Esophagus squamous epithelium (tissue), 5 donors: ENCODE results near the gene AQP5. TPM values are rescaled to one million over a fixed set of nuclear protein-coding genes. Genes with fewer than 3 reads are reported as not detected.

Experiments used
- DNase-seq: peaks from one replicate; lab custom pipeline; 2025; lab: John Stamatoyannopoulos, UW
- H3K27ac ChIP-seq, 4 donors: fragments of 200-600 bp; sonication (generic); one replicate each; pipeline ENCODE4 v1.5.1; 2016 to 2019; ENCODE audit warnings: mild to moderate bottlenecking in 1 of 4
- H3K27me3 ChIP-seq, 4 donors: fragments of 200-600 bp; sonication (generic); 1 replicate in 3 of 4; 2 replicates in 1 of 4; pipeline versions ENCODE4 v1.5.1 to v1.6.0; 2017 to 2021; ENCODE audit warnings: antibody characterized with exemption in 1 of 4
- H3K36me3 ChIP-seq, 3 donors: fragments of 200-600 bp; sonication (generic); one replicate each; pipeline ENCODE4 v1.5.1; 2016 to 2019
- H3K4me1 ChIP-seq, 3 donors: fragments of 200-600 bp; sonication (generic); one replicate each; pipeline ENCODE4 v1.5.1; 2017 to 2019
- H3K4me3 ChIP-seq, 4 donors: fragments of 200-600 bp; sonication (generic); 1 replicate in 3 of 4; 2 replicates in 1 of 4; pipeline ENCODE4 v1.5.1; 2016 to 2019; ENCODE audit warnings: mild to moderate bottlenecking in 2 of 4, moderate library complexity in 1 of 4
- H3K9me3 ChIP-seq, 3 donors: fragments of 200-600 bp; sonication (generic); one replicate each; pipeline ENCODE4 v1.5.1; 2016 to 2019
- CTCF ChIP-seq, 6 experiments: fragments of 450-650 bp in 4 of 6; fragments of 200-600 bp in 2 of 6; sonication (generic) in 2 of 6; IDR thresholded peaks; one replicate each; pipeline ENCODE4 v1.5.1; 2016 to 2019; ENCODE audit warnings: antibody characterized with exemption in 6 of 6, mild to moderate bottlenecking in 4 of 6, moderate library complexity in 4 of 6
- POLR2A ChIP-seq, 4 donors: fragments of 450-650 bp; IDR thresholded peaks; one replicate each; pipeline ENCODE4 v1.6.1; 2017; ENCODE audit warnings: antibody characterized with exemption in 4 of 4, mild to moderate bottlenecking in 4 of 4, moderate library complexity in 3 of 4
- WGBS, 2 donors: methylation state at CpG; one replicate each; pipeline ENCODE4 v1.1.5; 2018; 5-methylcytosine and 5-hydroxymethylcytosine counted together
- intact Hi-C: fragments of 100-400 bp; cut with DNase I; formaldehyde crosslinking; loops from one replicate; pipeline ENCODE4 v1.15.0; 2022
- total RNA-seq, 4 donors: library from RNA; depleted of rRNA; stranded (reverse); fragments of >200 nt; gene quantifications; one replicate each; pipeline ENCODE4 v1.1.0, GENCODE V29; 2016
- donor health status: DM: yes; HTN: yes; CAD: no.

AQP5 gene
- total RNA-seq, 4 donors from 2014 or later: 4.7 to 42.2 (median 18.6) TPM

DNA sequence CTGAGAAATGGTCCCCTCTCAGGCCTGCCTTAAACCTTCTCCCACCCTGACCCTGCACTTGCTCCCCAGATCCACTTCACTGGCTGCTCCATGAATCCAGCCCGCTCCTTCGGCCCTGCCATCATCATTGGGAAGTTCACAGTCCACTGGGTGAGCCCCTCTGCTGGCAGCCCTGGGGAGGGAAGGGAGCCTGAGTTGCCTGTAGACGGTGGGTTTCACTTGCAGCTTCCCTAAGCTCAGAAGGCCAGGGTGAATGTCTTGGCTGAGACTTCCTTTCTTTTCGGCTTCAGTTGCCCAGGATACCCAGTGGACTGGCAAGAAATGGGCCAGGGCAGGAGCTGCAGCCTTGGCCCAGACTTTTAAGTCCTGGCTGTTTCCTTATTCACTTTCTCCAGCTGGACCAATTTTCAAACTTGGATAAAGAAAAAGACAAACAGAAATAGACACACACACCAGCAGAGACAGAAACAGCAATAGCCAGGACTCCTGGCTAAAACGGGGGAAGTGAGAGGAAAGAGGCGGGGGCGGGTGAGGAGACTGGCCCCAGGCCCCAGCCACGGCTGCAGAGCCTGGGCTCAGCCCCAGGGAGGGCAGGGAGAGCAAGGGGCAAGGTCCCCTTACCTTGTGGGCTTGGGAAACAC lies 13.1 kb downstream of the AQP5 start:
- Histone ChIP-seq H3K36me3 (no peaks in the 10 kb centered on the region), H3K27me3 (peaks cover 0 to 16% (median 0%) of the 10 kb centered on the region in 4 donors), H3K9me3 (no peaks in the 10 kb centered on the region), H3K4me1 (peaks cover 5 to 24% (median 10%) of the 10 kb centered on the region in 3 donors), H3K4me3 (no peak overlapping the region), H3K27ac (peak overlapping the region in 3 of 4 donors; percentile 13 to 58 (median 48))
- no peak for DNase-seq
- intact Hi-C loops: no loop called here
- 28 to 75% methylated on average over 3 to 6 of the region's 8 CpGs for WGBS, 2 donors
- TF ChIP-seq POLR2A (IDR thresholded peaks at IDR 0.05) (no peak), CTCF (IDR thresholded peaks at IDR 0.05) (no peak)

DNA sequence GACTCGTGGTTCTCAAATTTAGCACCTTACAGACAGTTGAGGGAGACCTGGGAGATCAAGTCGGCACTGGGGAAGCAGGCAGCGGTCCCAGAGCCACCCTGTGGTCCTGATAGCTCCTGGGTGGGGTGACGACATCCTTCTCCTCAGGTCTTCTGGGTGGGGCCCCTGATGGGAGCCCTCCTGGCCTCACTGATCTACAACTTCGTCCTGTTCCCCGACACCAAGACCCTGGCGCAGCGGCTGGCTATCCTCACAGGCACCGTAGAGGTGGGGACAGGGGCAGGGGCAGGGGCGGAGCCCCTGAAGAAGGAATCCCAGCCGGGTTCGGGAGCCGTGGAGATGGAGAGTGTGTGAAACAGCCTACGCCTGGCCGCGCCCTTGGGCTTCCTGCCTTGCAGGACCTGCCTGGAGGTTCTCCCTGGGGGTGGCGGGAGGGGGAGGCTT lies 13.7 kb downstream of the AQP5 start:
- peak overlapping the region in 2 of 4 donors; percentile 48 to 58 for H3K27ac ChIP-seq

DNA sequence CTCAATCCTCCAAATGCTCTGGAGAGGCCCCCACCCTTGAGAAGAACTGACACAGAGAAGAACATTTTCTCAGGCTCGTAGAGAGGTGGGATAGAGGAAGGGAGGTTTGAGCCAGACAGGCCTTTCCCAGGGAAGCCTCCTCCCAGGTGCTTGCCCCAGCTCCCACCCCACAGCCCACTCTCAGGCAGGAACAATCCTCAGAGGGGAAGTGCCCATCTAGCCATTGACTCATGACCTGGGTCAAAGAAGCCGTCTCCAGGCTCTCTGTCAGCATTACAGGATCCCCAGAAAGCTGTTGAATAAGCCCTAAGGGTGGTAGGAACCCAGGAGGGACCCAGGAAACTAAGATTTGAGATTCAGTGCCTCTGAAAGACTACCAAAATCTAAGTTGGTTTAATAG lies 14.9 kb downstream of the AQP5 start:
- TF ChIP-seq POLR2A (IDR thresholded peaks at IDR 0.05) (no peak), CTCF (IDR thresholded peaks at IDR 0.05) (no peak)
- intact Hi-C loops: no loop called here
- WGBS, 2 donors: 75 to 88% methylated on average over 1 to 2 of the region's 2 CpGs
- Histone ChIP-seq H3K9me3 (no peaks in the 10 kb centered on the region), H3K4me3 (no peak overlapping the region), H3K4me1 (peaks cover 5 to 16% (median 10%) of the 10 kb centered on the region in 3 donors), H3K36me3 (no peaks in the 10 kb centered on the region), H3K27me3 (no peaks in the 10 kb centered on the region), H3K27ac (no peak overlapping the region)
- DNase-seq: no peak

More for the DNA sequence above, 13.7 kb downstream of the AQP5 start:
- WGBS, 2 donors: 29 to 73% methylated on average over 2 to 4 of the region's 17 CpGs
- intact Hi-C loops: no loop called here
- Histone ChIP-seq H3K4me3 (no peak overlapping the region), H3K4me1 (peaks cover 5 to 24% (median 10%) of the 10 kb centered on the region in 3 donors), H3K36me3 (no peaks in the 10 kb centered on the region), H3K27me3 (peaks cover 0 to 10% (median 0%) of the 10 kb centered on the region in 4 donors), H3K9me3 (no peaks in the 10 kb centered on the region)
- TF ChIP-seq CTCF (IDR thresholded peaks at IDR 0.05) (no peak), POLR2A (IDR thresholded peaks at IDR 0.05) (no peak)
- DNase-seq: no peak

GRCh38 chr12:49978125-49978524 lies 16.5 kb downstream of the AQP5 start:
- H3K4me3 ChIP-seq: no peak overlapping the region
- H3K4me1 ChIP-seq: peaks cover 5 to 16% (median 10%) of the 10 kb centered on the region in 3 donors
- H3K36me3 ChIP-seq: no peaks in the 10 kb centered on the region
- H3K27ac ChIP-seq: no peak overlapping the region
- DNase-seq: no peak
- no peaks in the 10 kb centered on the region for H3K27me3 ChIP-seq
- TF ChIP-seq CTCF (IDR thresholded peaks at IDR 0.05) (no peak), POLR2A (IDR thresholded peaks at IDR 0.05) (no peak)
- no peaks in the 10 kb centered on the region for H3K9me3 ChIP-seq
- 79 to 81% methylated on average over 3 to 4 of the region's 4 CpGs for WGBS, 2 donors
- intact Hi-C loops: no loop called here

DNA sequence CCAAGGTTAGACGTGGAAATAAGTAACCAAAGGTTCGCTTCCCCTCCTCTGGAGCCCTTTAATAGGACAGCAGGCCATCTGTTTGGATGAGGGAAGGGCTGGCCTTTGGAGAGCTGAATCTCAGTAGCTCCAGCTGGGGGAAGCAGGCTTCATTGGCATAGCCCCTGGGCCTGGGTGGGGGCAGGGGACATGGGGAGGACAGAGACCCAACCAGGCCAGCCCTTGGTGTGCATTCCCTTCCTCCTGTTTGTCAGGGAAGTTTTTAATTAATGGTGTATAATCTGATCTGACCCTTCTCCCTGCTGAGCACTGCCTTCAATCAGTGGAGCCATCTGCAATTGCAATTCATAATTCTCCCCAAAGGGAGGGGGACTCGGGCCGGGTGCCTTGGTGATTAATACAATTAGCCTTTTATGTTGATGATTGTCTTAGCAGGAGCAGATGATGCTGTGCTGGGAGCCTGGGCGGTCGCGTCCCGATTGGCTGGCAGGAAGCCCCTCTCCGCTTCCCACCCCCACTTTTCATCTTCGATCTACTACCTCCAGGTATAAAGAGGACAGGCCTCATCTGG lies 17.4 kb downstream of the AQP5 start:
- Histone ChIP-seq H3K9me3 (no peaks in the 10 kb centered on the region), H3K4me1 (peaks cover 8 to 24% (median 10%) of the 10 kb centered on the region in 3 donors), H3K27ac (no peak overlapping the region), H3K36me3 (no peaks in the 10 kb centered on the region), H3K27me3 (no peaks in the 10 kb centered on the region), H3K4me3 (no peak overlapping the region)
- TF ChIP-seq CTCF (IDR thresholded peaks at IDR 0.05): no peak
- TF ChIP-seq POLR2A (IDR thresholded peaks at IDR 0.05): no peak
- no peak for DNase-seq
- intact Hi-C loops: no loop called here
- WGBS, 2 donors: 86 to 91% methylated on average over 4 of the region's 10 CpGs
